Stimulated activated CD8-positive, alpha-beta memory T cell treated with anti-CD3 and anti-CD28 coated beads, Interleukin-7, amount 100 ng/mL, for 4 hours (primary cell): ENCODE measurements around the gene OR4S2.

Experiments used
- DNase-seq, 2 donors: peaks; one replicate each; pipeline ENCODE4 v3.0.0-alpha.2; 2020; ENCODE audit warnings: low read depth in 2 of 2

Gene OR4S2, protein sequence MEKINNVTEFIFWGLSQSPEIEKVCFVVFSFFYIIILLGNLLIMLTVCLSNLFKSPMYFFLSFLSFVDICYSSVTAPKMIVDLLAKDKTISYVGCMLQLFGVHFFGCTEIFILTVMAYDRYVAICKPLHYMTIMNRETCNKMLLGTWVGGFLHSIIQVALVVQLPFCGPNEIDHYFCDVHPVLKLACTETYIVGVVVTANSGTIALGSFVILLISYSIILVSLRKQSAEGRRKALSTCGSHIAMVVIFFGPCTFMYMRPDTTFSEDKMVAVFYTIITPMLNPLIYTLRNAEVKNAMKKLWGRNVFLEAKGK

DNA sequence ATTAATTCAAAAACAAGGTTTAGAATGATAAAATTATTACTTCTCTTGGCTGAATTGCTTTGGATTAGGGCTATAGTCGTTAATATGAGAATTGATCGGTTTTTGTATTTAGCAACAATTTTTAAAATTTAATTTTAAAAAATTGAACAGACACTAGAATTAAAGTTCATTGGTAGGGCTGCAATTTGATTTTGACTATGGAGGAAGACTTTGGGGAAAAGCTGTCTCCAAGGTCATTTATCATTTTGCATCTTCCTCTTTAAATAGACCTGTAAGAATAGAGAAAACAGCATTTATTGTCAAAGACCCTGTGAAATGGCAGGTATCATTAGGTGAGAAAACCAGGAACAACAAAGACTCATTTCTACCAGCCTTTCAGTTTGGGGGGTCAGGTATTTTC, at the start of gene OR4S2:
Gene OR4S2, plus strand, starts transcription at position 301 of the 400 bp plus-strand sequence. CDS start 2,577 bp downstream, outside the sequence.
- no peak for DNase-seq

DNA sequence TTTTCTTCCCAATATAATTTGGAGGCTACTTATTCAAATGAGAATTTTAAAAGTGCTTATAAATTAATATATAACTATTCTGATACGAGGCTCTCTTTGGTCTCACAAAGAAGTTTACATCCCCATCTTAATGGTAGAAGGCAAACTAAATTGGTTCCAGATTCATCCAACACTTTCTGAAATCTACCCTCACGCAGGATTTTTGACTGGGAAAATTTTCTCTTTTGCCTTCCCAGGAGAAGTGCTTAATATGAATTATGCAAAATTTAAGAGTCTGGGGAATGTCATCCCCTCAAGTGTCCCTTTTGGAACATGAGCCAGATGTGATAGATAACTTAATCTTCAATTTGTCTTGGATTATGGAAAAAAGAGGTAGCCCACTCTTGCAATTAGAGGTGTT, 40.6 kb upstream of the OR4S2 start, which contains the start of gene OR4C11:
Gene OR4C11, minus strand, starts transcription at position 101 of the 400 bp plus-strand sequence. CDS start 3,272 bp downstream, outside the sequence.
- no peak for DNase-seq

DNA sequence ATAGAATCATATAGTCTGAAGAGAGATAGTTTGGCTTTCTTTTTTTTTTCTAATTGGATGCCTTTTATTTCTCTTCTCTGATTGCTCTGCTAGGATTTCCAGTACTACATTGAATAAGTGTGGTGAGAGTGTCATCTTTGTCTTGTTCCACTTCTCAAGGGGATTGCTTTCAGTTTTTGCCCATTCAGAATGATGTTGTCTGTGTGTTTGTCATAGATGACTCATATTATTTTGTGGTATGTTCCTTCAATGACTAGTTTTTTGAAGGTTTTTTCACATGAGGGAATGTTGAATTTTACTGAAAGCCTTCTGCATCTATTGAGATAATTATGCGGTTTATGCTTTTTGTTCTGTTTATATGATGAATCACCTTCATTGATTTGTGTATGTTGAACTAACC, 23.6 kb upstream of the OR4S2 start:
- no peak for DNase-seq

DNA sequence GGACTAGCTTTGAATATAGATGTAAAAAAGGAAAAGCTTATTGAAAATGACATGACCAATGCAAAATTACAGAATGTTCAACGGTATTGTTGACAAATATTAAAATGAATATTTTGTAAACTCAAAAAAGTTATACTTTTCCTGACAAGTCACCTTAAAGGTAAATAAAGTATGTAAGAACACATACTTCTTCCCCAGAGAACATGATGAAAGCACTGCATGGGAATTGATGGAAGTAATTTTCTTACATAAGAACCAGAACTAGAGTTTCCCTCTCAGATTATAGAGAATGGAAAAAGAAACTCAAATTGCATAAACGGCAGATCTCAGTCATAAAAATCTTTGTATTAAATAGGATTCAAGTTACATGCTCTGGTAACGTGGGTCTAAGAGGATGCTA, 13.3 kb upstream of the OR4S2 start, which contains the start of gene OR4P4:
Gene OR4P4, plus strand, starts transcription at position 301 of the 400 bp plus-strand sequence.
- DNase-seq, result no peak

DNA sequence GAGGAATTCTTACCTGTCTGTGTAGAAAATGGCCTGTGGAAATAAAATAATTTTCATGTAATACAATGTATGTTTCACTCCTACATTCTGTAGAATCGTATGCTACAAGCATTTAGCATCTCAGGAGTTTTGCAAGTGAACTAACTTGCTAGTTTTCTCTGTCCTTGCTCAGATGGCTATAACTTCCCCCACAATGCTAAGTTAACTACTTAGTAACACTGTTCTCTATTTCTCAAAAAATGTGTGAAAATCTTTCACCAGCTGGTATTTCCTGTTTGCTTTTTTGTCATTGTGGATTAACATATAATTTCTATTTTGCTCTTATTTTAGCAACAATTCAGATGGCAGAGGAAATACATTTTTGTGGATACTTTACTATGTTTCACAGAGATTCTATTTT, 4.4 kb downstream of the OR4S2 start:
- no peak for DNase-seq

DNA sequence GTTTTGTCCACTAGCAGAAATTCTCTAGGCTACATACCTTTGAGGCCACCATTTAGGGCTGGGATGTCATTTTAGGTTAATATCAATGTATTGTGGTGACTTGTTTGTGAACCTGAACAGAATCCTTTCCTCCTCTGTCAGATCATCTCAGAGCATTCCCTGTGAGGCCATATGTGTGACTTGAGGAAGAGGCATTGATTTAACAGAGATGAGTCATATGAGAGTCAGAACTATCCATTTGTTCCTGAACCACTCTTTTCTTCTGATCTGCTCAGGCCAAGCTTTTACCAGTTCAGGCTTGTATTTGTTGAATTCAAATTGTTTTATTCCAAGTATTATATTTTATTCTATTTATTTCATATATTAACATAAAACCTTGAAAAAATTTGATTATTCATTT, 7.0 kb downstream of the OR4S2 start:
- no peak for DNase-seq

DNA sequence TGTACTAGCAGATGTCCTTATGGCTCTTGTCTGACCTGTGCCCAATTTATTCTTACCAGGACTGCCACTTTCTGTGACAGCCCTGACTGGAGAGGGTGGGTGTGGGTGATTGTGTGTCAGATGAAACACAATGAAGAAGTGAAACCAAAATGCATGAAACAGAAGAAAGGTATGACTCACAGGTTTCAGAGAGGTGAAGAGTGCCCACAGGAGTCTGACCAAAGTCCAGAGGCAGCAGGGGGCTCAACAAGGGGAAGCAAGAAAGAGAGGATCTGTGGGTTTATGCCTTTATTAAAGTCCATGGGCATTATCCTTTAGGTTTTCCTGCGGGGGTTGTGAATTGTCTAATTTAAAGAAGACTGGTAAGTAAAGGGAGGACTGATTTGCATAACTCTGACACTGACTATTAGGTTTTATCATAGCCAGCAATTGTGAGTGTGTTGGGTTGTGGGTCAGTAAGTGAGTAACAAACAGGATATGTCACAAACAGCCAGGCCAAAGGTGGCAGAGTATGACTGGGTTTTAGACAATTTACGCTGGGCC, 10.0 kb downstream of the OR4S2 start:
- no peak for DNase-seq

DNA sequence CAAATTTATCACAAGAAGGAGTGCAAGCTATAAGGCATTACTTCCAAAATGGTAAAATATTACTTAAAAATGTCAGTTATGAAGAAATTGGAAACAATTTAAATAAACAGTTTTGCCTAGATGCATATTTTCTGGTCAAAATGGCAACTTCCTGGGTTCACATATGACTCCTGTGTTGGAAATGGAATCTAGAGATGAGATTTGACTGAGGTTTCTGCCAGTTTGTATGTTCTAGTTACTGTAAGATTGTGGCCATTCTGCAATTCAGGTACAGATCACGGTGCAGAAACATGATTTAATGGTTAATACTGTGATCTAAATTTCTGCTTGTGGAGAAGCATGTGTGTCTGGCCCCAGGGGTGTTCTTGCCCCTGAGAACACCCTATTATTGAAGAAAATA, 10.5 kb downstream of the OR4S2 start:
- no peak for DNase-seq

DNA sequence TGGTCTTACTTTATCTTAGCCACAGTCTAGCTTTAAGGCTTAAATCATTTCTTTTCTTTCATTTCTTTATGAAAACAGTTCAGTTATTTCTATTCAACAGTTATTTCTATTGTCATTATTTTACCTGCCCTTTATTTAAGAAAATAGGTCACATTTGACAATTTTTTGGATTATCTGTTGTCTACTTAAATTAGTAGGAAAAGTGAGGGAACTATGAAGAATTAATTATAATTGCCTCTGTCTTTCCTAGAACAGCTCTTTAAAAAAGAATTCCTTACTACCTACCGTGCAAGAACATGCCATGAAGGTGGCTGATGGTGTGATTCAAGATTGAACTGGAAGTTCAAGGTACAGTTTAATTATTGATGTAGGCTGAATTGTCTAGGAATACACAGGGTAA, 13.8 kb downstream of the OR4S2 start, which contains the start of gene OR4C6:
Gene OR4C6, plus strand, starts transcription at position 301 of the 400 bp plus-strand sequence. CDS start 2,966 bp downstream, outside the sequence.
- DNase-seq, result no peak

DNA sequence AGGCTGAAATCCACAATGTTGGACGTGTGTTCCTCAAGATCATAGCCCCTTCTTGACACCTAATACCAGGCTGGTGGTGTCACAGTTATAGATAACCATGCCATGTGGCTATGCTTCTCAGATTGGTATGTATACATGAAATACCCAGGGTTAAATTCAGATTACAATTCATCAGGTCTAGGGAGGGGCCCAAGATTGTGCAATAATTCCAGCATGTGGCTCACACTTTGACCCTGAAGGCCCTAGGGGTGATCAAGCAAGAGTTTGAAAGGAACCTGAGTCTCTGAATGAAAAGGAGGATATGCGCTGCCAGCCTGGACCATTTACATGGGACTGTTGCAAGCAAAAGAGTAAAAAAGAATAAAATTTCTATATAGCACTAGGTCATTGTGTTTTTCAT, 21.2 kb downstream of the OR4S2 start:
- DNase-seq, result no peak

DNA sequence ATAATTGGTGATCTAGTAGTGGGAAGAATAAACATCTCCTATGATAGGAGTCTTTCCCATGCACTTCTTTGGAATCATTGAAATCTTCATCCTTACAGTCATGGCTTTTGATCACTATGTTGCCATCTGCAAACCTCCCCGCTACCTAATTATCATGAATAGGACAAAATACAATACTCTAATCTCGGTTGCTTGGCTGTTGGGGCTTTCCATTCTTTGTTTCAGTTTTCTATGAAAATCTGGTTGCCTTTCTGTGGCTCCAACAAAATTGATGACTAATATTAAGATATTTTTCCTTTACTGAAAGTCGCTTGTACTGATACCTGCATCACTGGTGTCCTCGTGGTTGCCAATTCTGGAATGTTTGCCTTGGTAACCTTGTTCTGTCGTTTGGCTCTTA, 25.7 kb downstream of the OR4S2 start:
- no peak for DNase-seq

DNA sequence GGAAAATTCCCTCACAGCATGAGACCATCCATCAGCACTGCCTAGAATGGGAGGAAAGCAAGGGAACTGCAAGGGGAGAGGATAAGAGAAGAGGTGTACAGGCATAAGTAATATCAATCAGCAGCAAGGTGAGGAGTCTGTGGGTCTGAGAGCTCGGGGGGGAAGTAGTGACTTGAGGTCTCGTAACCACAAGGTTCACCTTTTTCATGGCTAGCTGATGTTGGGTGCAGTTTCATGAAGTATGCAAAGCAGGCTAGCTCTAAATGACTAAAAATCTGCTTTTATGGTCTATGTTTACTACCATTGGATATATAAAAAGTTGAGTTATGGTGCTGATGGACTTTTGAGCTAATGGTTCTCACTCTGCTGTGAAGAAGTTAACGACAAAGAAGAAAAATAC, 49.7 kb downstream of the OR4S2 start:
- no peak for DNase-seq

DNA sequence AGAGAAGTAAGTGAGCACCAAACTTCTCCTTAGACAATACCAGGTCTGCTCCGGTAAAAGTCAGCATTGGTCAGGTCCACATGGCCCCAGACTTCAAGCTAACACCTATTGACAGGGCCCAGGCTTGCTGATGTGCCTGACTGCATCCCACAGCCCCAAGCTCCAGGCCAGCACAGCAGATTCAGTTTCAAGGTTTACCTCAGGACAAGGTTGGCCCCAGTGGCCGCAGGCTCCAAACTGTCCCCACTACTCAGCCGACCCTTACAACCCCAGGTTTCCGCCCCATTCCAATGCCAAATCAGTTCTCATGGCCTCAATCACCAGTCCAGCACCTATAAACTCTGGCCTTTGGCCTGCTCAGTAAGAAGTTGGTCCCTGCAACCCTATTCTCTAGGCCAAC, 53.3 kb downstream of the OR4S2 start:
- no peak for DNase-seq
